Adrenal gland (tissue), 12 donors: Measurements from ENCODE around the gene MYLK4. TPM values are rescaled to one million over a fixed set of nuclear protein-coding genes. Genes with fewer than 3 reads are reported as not detected.

Experiments used
- DNase-seq, 7 donors: peaks; one replicate each; pipeline ENCODE4 v3.0.0-alpha.2; 2019 to 2020
- H3K27ac ChIP-seq, 5 donors: fragments of 200-600 bp; sonication (generic) in 4 of 5; 1 replicate in 3 of 5; 2 replicates in 2 of 5; pipeline versions ENCODE4 v1.5.1 to v1.8.0; 2016 to 2020; ENCODE audit warnings: mild to moderate bottlenecking in 1 of 5
- H3K27me3 ChIP-seq: fragments of 200-600 bp; 2 replicates; pipeline ENCODE4 v1.8.0; 2021
- H3K36me3 ChIP-seq, 2 donors: fragments of 200-600 bp; replicated peaks in 1 of 2; 1 replicate in 1 of 2; 2 replicates in 1 of 2; pipeline versions ENCODE4 v1.5.1 to v1.8.0; 2018 to 2022
- H3K4me1 ChIP-seq, 2 donors: fragments of 200-600 bp; replicated peaks in 1 of 2; 1 replicate in 1 of 2; 2 replicates in 1 of 2; pipeline versions ENCODE4 v1.5.1 to v1.8.0; 2018 to 2021
- H3K4me3 ChIP-seq, 4 donors: fragments of 200-600 bp; sonication (generic) in 3 of 4; one replicate each; pipeline ENCODE4 v1.5.1; 2016 to 2018
- H3K9me3 ChIP-seq, 3 donors: fragments of 200-600 bp; sonication (generic) in 1 of 3; replicated peaks in 1 of 3; 1 replicate in 2 of 3; 2 replicates in 1 of 3; pipeline versions ENCODE4 v1.5.1 to v1.8.0; 2016 to 2021
- CTCF ChIP-seq, 6 experiments: fragments of 450-650 bp in 4 of 6; fragments of 200-600 bp in 2 of 6; sonication (generic) in 1 of 6; IDR thresholded peaks; 1 replicate in 5 of 6; 2 replicates in 1 of 6; pipeline versions ENCODE4 v1.5.1 to v1.8.0; 2016 to 2021; ENCODE audit warnings: antibody characterized with exemption in 6 of 6, mild to moderate bottlenecking in 2 of 6, moderate library complexity in 1 of 6
- POLR2A ChIP-seq, 2 donors: fragments of 450-650 bp; IDR thresholded peaks; one replicate each; pipeline ENCODE4 v1.6.1; 2017; ENCODE audit warnings: antibody characterized with exemption in 2 of 2, mild to moderate bottlenecking in 2 of 2, moderate library complexity in 1 of 2
- WGBS, 4 donors: extraction: QIAGEN DNeasy Blood & Tissue Kit in 2 of 4; methylation state at CpG; one replicate each; pipeline versions ENCODE4 v1.1.5 to v1.1.7; 2013 to 2017; 5-methylcytosine and 5-hydroxymethylcytosine counted together
- intact Hi-C, 2 donors: fragments of 100-400 bp; cut with DNase I; formaldehyde crosslinking; loops; one replicate each; pipeline versions ENCODE4 v1.14.1 to v1.15.0; 2022 to 2023
- polyA plus RNA-seq, 3 donors: library from polyadenylated mRNA; stranded (reverse); fragments of 200-250 nt in 2 of 3; fragments of 350-450 nt in 1 of 3; fragmentation: Illumina TruSeq in 1 of 3; extraction: RNeasy Lipid Tissue Mini Kit (QIAGEN cat#74804) in 1 of 3; gene quantifications; one replicate each; pipeline ENCODE4 v1.2.3, GENCODE V29; 2013 to 2014
- total RNA-seq, 9 donors: library from RNA; depleted of rRNA in 4 of 9; stranded (reverse); fragments of >200 nt in 4 of 9; fragments of 120-200 nt in 1 of 9; fragmentation: NEBNext Ultra II Directional in 1 of 9; extraction: Animal tissue kit (Norgen Biotek cat#: 25700) in 1 of 9; gene quantifications; one replicate each; pipeline versions ENCODE4 v1.1.0 to v1.2.4, GENCODE V29; 2013 to 2023
- donor health status: healthy with polysubstance abuse.
- donor health status: Bipolar disorder and iron deficiency.
- donor health status: DM: yes; HTN: yes; CAD: no.
- donor health status: DM: no; HTN: no; CAD: no.
- donor health status: DM: no; HTN: no; CAD: no.
- donor health status: DM: yes; HTN: yes; CAD: no.

Gene MYLK4
- total and polyA plus RNA-seq, 12 donors: 0.35 to 0.90 (median 0.68) TPM

GRCh38 chr6:2619651-2620050, 131.1 kb downstream of the MYLK4 start:
- DNase-seq: peak; percentile 48 to 77 (median 74)
- Histone ChIP-seq H3K4me3 (no peak overlapping the region), H3K27me3 (no peaks in the 10 kb centered on the region), H3K9me3 (no peaks in the 10 kb centered on the region), H3K36me3 (no peaks in the 10 kb centered on the region), H3K4me1 (peaks cover 4 to 7% of the 10 kb centered on the region in 2 donors), H3K27ac (peak overlapping the region in 2 of 5 donors; percentile 57 to 67)
- peak in 1 of 2 donors; percentile 40 for TF ChIP-seq POLR2A (IDR thresholded peaks at IDR 0.05)
- TF ChIP-seq CTCF (IDR thresholded peaks at IDR 0.05): no peak
- intact Hi-C loops: no loop called here
- WGBS, 4 donors: 48 to 64% (median 60%) methylated on average over 9 of the region's 9 CpGs

DNA sequence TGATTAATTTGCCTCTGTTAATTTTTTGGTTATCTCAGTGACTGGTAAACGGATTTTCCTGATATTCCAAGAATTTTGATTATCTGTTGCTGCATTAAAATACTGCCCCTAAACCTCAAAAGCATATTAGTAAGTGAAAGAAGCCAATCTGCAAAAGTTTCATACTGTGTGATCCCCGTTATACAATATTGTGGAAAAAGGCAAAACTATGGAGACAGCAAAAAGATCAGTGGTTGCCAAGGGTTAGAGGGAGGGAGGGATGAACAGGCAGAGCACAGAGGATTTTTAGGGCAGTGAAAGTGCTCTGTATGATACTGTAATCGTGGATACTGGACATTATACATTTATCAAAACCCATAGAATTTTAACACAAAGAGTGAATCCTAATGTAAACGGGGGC, 133.0 kb downstream of the MYLK4 start:
- no peaks in the 10 kb centered on the region for H3K9me3 ChIP-seq
- peaks cover 4 to 7% of the 10 kb centered on the region in 2 donors for H3K4me1 ChIP-seq
- no peaks in the 10 kb centered on the region for H3K27me3 ChIP-seq
- no peaks in the 10 kb centered on the region for H3K36me3 ChIP-seq
- 82 to 90% (median 86%) methylated on average over 4 of the region's 4 CpGs for WGBS, 4 donors
- H3K27ac ChIP-seq: no peak overlapping the region
- TF ChIP-seq CTCF (IDR thresholded peaks at IDR 0.05): no peak
- TF ChIP-seq POLR2A (IDR thresholded peaks at IDR 0.05): no peak
- H3K4me3 ChIP-seq: no peak overlapping the region
- no peak for DNase-seq
- intact Hi-C loops: no loop called here

GRCh38 chr6:2616811-2617210, 133.9 kb downstream of the MYLK4 start:
- no peak for DNase-seq
- no peak overlapping the region for H3K27ac ChIP-seq
- intact Hi-C loops: no loop called here

GRCh38 chr6:2615251-2615650, 135.5 kb downstream of the MYLK4 start:
- 40 to 52% (median 47%) methylated on average over 3 of the region's 3 CpGs for WGBS, 4 donors
- H3K27ac ChIP-seq: no peak overlapping the region

More at GRCh38 chr6:2616811-2617210, 133.9 kb downstream of the MYLK4 start:
- H3K4me3 ChIP-seq: no peak overlapping the region
- no peaks in the 10 kb centered on the region for H3K9me3 ChIP-seq
- H3K4me1 ChIP-seq: peaks cover 4 to 7% of the 10 kb centered on the region in 2 donors
- WGBS, 4 donors: 73 to 85% (median 75%) methylated on average over 7 of the region's 7 CpGs
- H3K36me3 ChIP-seq: no peaks in the 10 kb centered on the region
- TF ChIP-seq CTCF (IDR thresholded peaks at IDR 0.05) (no peak), POLR2A (IDR thresholded peaks at IDR 0.05) (no peak)
- no peaks in the 10 kb centered on the region for H3K27me3 ChIP-seq

More at GRCh38 chr6:2615251-2615650, 135.5 kb downstream of the MYLK4 start:
- TF ChIP-seq CTCF (IDR thresholded peaks at IDR 0.05) (no peak), POLR2A (IDR thresholded peaks at IDR 0.05) (no peak)
- DNase-seq: no peak
- H3K27me3 ChIP-seq: no peaks in the 10 kb centered on the region
- intact Hi-C loops: no loop called here
- H3K4me3 ChIP-seq: no peak overlapping the region
- no peaks in the 10 kb centered on the region for H3K36me3 ChIP-seq
- H3K4me1 ChIP-seq: peaks cover 4 to 5% of the 10 kb centered on the region in 2 donors
- H3K9me3 ChIP-seq: no peaks in the 10 kb centered on the region
